Stromal cell of bone marrow (primary cell): ENCODE measurements around the gene ACOXL.

Experiments
- DNase-seq: peaks from one replicate; pipeline ENCODE4 v3.0.0-alpha.2; 2012; ENCODE audit warnings: low read depth

Gene ACOXL

DNA sequence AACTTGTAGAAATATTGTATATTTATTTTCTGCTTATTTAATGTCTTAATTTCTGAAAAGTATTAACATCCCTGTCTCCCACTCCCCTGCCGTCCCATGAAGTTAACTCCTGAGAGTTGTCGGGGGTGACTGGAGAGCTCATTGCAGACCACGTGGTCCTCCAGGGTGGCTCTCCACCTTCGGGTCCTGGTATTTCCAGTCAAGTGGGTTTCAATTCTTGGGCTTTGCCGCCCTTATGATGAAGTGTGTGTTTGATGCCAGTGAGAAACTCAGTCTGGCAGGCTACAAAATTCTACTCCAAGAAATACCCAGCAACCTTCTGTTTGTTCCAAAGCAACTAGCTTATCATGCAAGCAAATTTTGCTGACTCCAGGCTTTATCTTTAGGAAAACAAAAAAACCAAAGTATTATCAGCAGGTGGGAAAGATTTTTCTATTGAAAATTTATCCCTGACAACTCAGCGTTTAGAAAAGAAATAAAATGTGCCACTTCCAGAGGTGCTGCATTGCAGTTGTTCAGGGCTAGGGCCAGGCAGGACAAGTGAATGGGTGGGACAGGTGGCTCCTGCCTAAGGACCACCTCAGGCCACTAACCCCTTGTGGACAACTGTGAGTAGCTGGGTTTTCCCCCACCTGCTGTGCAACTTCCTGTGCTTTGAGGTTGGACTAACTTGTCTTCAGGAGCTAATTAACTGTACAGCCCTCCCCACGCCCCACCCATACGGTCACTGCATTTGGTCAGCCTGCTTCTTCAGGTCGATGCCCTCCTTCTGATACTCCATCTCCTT lies 434.9 kb downstream of the ACOXL start:
- DNase-seq = no peak

DNA sequence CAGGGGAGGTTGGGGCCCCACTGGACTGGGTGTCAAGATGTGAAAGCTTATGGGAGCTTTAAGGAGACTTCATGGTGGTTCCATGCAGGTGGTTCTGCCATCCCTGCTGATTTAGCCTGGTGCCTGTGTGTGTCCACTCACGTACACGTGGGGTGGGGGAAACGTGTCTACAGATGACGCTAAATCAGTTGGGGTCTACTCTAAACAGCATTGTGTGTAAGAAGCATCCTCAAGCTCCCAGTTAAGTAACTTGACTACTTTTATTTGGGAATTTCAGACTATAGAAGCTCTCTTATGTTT lies 435.4 kb downstream of the ACOXL start:
- no peak for DNase-seq
